Measurements from ENCODE around the gene TNKS1BP1. TPM values are rescaled to one million over a fixed set of nuclear protein-coding genes. Genes with fewer than 3 reads are reported as not detected.

Gene TNKS1BP1
- total and polyA plus RNA-seq, 2 experiments from 2014 or later, result 54.9 to 104 TPM

GRCh38 chr11:57345555-57346211, 20.9 kb upstream of the TNKS1BP1 start:
- Histone ChIP-seq H3K27ac (no peak overlapping the region), H3K4me2 (peak overlapping the region; percentile 60), H3K36me3 (replicated peaks; ENCODE audit: insufficient read depth, low read depth) (no peaks in the 10 kb centered on the region), H3K9me3 (ENCODE audit: low read depth) (no peaks in the 10 kb centered on the region), H3K27me3 (no peaks in the 10 kb centered on the region), H3K79me2 (no peaks in the 10 kb centered on the region), H4K20me1 (ENCODE audit: insufficient read depth, poor library complexity, severe bottlenecking) (no peaks in the 10 kb centered on the region), H2AFZ (peak overlapping the region; percentile 57), H3K4me3 (no peak overlapping the region), H3K9me2 (replicated peaks; ENCODE audit: insufficient read depth) (no peaks in the 10 kb centered on the region), H3K4me1 (ENCODE audit: insufficient read depth) (no peaks in the 10 kb centered on the region)
- TF ChIP-seq CTCF (IDR thresholded peaks at IDR 0.05; ENCODE audit: poor library complexity), result peak; percentile 89
- TF ChIP-seq EZH2 (IDR thresholded peaks at IDR 0.05; ENCODE audit: borderline replicate concordance), result no peak
- no peak for TF ChIP-seq EZH2phosphoT487 (IDR thresholded peaks at IDR 0.05; ENCODE audit: low read depth, severe bottlenecking, unreplicated experiment)
- 20% methylated on average over 11 of the region's 11 CpGs for WGBS (ENCODE audit: low lambda C conversion rate, missing lambda C conversion rate)
- peak; percentile 93 for DNase-seq (ENCODE audit: low spot score)

DNA sequence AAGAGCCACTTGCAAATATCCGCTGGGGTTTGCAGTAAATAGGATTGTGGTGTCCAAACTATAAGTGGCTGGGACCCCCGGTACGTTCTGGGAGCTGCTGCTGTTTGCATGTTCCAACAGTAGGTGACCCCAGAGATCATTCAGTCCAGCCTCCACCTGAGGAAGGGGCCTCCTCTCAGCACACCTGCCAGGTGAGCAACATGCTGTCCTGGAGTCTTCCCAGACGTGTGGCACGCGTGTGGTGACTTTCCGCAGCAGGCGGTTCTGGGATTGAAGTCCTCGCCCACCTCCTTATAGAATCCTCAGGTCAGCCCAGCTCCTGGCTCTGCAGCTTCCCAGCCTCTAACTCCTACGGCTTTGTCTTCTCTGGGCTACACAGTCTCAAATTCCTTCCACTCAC, 20.1 kb upstream of the TNKS1BP1 start:
- Histone ChIP-seq H3K4me3 (no peak overlapping the region), H3K79me2 (no peaks in the 10 kb centered on the region), H3K4me2 (no peak overlapping the region), H4K20me1 (ENCODE audit: insufficient read depth, poor library complexity, severe bottlenecking) (no peaks in the 10 kb centered on the region), H3K27me3 (no peaks in the 10 kb centered on the region), H3K27ac (no peak overlapping the region), H3K9me3 (ENCODE audit: low read depth) (no peaks in the 10 kb centered on the region), H3K36me3 (replicated peaks; ENCODE audit: insufficient read depth, low read depth) (no peaks in the 10 kb centered on the region), H3K9me2 (replicated peaks; ENCODE audit: insufficient read depth) (no peaks in the 10 kb centered on the region), H2AFZ (no peak overlapping the region), H3K4me1 (ENCODE audit: insufficient read depth) (no peaks in the 10 kb centered on the region)
- no peak for DNase-seq (ENCODE audit: low spot score)
- WGBS (ENCODE audit: low lambda C conversion rate, missing lambda C conversion rate), result 96% methylated on average over 10 of the region's 10 CpGs
- TF ChIP-seq EZH2 (IDR thresholded peaks at IDR 0.05; ENCODE audit: borderline replicate concordance), result no peak
- no peak for TF ChIP-seq CTCF (IDR thresholded peaks at IDR 0.05; ENCODE audit: poor library complexity)
- no peak for TF ChIP-seq EZH2phosphoT487 (IDR thresholded peaks at IDR 0.05; ENCODE audit: low read depth, severe bottlenecking, unreplicated experiment)

DNA sequence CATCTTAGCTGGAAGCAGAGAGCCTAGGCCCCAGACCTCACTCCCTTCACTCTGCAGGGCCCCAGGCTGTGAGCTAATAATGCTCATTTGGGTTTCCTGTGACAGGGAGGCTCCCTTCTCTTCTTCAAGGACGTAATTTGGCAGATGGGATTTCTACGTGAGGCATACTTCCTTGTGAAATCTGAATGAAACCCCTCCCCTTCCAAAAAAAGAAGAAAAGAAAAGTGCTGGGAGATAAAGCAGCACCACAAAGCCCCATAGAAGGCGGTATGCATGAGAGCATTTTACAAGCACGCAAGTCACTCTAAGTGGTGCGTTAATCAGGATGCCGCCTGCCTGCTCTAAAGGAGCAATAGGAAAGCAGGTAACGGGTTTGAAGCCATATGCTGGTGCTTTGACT, 19.1 kb upstream of the TNKS1BP1 start:
- WGBS (ENCODE audit: low lambda C conversion rate, missing lambda C conversion rate), result 62% methylated on average over 7 of the region's 7 CpGs
- Histone ChIP-seq H3K4me3 (no peak overlapping the region), H3K36me3 (replicated peaks; ENCODE audit: insufficient read depth, low read depth) (no peaks in the 10 kb centered on the region), H3K4me2 (no peak overlapping the region), H3K79me2 (no peaks in the 10 kb centered on the region), H3K9me2 (replicated peaks; ENCODE audit: insufficient read depth) (no peaks in the 10 kb centered on the region), H3K4me1 (ENCODE audit: insufficient read depth) (no peaks in the 10 kb centered on the region), H4K20me1 (ENCODE audit: insufficient read depth, poor library complexity, severe bottlenecking) (no peaks in the 10 kb centered on the region), H2AFZ (no peak overlapping the region), H3K9me3 (ENCODE audit: low read depth) (no peaks in the 10 kb centered on the region), H3K27ac (no peak overlapping the region), H3K27me3 (no peaks in the 10 kb centered on the region)
- DNase-seq (ENCODE audit: low spot score), result no peak
- TF ChIP-seq EZH2 (IDR thresholded peaks at IDR 0.05; ENCODE audit: borderline replicate concordance), result no peak
- TF ChIP-seq EZH2phosphoT487 (IDR thresholded peaks at IDR 0.05; ENCODE audit: low read depth, severe bottlenecking, unreplicated experiment), result no peak

DNA sequence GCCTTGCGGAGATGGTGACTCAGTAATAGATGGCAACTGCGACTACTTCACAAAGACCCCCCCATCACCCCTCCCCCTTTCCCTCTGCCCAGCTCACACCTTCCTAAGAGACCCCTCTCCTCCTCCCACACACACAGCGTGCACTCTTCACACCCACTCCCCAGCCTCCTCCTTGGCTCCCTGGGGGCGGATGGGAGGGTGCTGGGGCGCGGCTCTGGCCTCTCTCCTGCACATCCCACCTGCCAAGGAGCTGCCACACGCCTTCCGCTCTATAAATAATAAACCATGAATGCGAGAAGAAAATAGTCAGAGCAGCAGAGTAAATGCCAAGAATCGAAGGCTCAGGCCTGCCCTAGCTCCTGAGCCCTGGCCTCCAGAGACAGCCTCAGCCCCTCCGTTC, 17.9 kb upstream of the TNKS1BP1 start:
- H3K27me3 ChIP-seq, result no peaks in the 10 kb centered on the region
- H3K27ac ChIP-seq, result no peak overlapping the region
- TF ChIP-seq EZH2 (IDR thresholded peaks at IDR 0.05; ENCODE audit: borderline replicate concordance), result no peak
- no peak for TF ChIP-seq EZH2phosphoT487 (IDR thresholded peaks at IDR 0.05; ENCODE audit: low read depth, severe bottlenecking, unreplicated experiment)
- TF ChIP-seq CTCF (IDR thresholded peaks at IDR 0.05; ENCODE audit: poor library complexity), result no peak
- H3K79me2 ChIP-seq, result no peaks in the 10 kb centered on the region
- no peaks in the 10 kb centered on the region for H3K36me3 ChIP-seq (replicated peaks; ENCODE audit: insufficient read depth, low read depth)
- no peak overlapping the region for H3K4me2 ChIP-seq
- H3K4me3 ChIP-seq, result no peak overlapping the region
- no peaks in the 10 kb centered on the region for H4K20me1 ChIP-seq (ENCODE audit: insufficient read depth, poor library complexity, severe bottlenecking)
- H3K9me3 ChIP-seq (ENCODE audit: low read depth), result no peaks in the 10 kb centered on the region
- H2AFZ ChIP-seq, result no peak overlapping the region
- no peaks in the 10 kb centered on the region for H3K4me1 ChIP-seq (ENCODE audit: insufficient read depth)
- DNase-seq (ENCODE audit: low spot score), result no peak
- 89% methylated on average over 11 of the region's 11 CpGs for WGBS (ENCODE audit: low lambda C conversion rate, missing lambda C conversion rate)
- H3K9me2 ChIP-seq (replicated peaks; ENCODE audit: insufficient read depth), result no peaks in the 10 kb centered on the region
